ENCODE measurements around the gene TMEM258.
A peak's percentile ranks its signal among the peaks of the same experiment; 100 is the strongest.

Gene TMEM258

GRCh38 chr11:61775606-61776554 is 16.5 kb downstream of the TMEM258 start:
- H4K8ac ChIP-seq (ENCODE audit: low read length) = no peak overlapping the region
- WGBS = 91% methylated on average over 20 of the region's 20 CpGs
- H3K4me3 ChIP-seq (ENCODE audit: insufficient read depth in 1 of 2, low read depth in 1 of 2, low read length in 2 of 2) = no peak overlapping the region
- H3K4me1 ChIP-seq (ENCODE audit: control insufficient read depth, insufficient read depth, low read depth, low read length) = peaks cover 41% of the 10 kb centered on the region
- no peak overlapping the region for H2AK5ac ChIP-seq (ENCODE audit: low read length, severe bottlenecking)
- peaks cover 0 to 51% of the 10 kb centered on the region in 2 experiments for H3K27me3 ChIP-seq (ENCODE audit: control insufficient read depth in 1 of 2, insufficient read depth in 1 of 2, low read length in 2 of 2)
- H3K9me3 ChIP-seq (ENCODE audit: control insufficient read depth, low read length) = no peaks in the 10 kb centered on the region
- H2AFZ ChIP-seq (ENCODE audit: low read depth, low read length) = no peak overlapping the region
- H2BK5ac ChIP-seq (ENCODE audit: low read depth, low read length, poor library complexity, severe bottlenecking) = no peak overlapping the region
- no peak overlapping the region for H3K18ac ChIP-seq (ENCODE audit: low read depth in 1 of 2, low read length in 2 of 2)
- peak overlapping the region; percentile 92 for H2BK15ac ChIP-seq (ENCODE audit: low read depth, poor library complexity, severe bottlenecking)
- no peak overlapping the region for H3K23ac ChIP-seq (ENCODE audit: low read length in 2 of 2)
- no peak overlapping the region for H3K4me2 ChIP-seq (ENCODE audit: low read length, poor library complexity, severe bottlenecking)
- H3K79me1 ChIP-seq (replicated peaks; ENCODE audit: low read length, poor library complexity, severe bottlenecking) = peaks cover 8% of the 10 kb centered on the region
- peak overlapping the region in 1 of 2 experiments; percentile 63 for H3K14ac ChIP-seq (ENCODE audit: low read length in 2 of 2)
- no peak overlapping the region for H3K27ac ChIP-seq (ENCODE audit: low read length, poor library complexity, severe bottlenecking)
- H4K91ac ChIP-seq (ENCODE audit: low read length) = peak overlapping the region; percentile 43
- no peak for DNase-seq
- H3K36me3 ChIP-seq (ENCODE audit: control insufficient read depth in 1 of 2, insufficient read depth in 2 of 2, low read depth in 1 of 2, low read length in 2 of 2) = peaks cover 0 to 91% of the 10 kb centered on the region in 2 experiments
- H3K4ac ChIP-seq (ENCODE audit: low read depth in 1 of 2, low read length in 2 of 2) = no peak overlapping the region
- no peak overlapping the region for H2BK12ac ChIP-seq (ENCODE audit: low read length in 2 of 2)
- H2BK120ac ChIP-seq (ENCODE audit: low read depth, low read length) = no peak overlapping the region
- H3K9ac ChIP-seq (ENCODE audit: low read length) = no peak overlapping the region

GRCh38 chr11:61775106-61775505 is 17.3 kb downstream of the TMEM258 start:
- Histone ChIP-seq H3K18ac (ENCODE audit: low read depth in 1 of 2, low read length in 2 of 2) (no peak overlapping the region), H3K27ac (ENCODE audit: low read length, poor library complexity, severe bottlenecking) (no peak overlapping the region), H3K4me1 (ENCODE audit: control insufficient read depth, insufficient read depth, low read depth, low read length) (peaks cover 45% of the 10 kb centered on the region), H3K23ac (ENCODE audit: low read length in 2 of 2) (no peak overlapping the region), H2BK12ac (ENCODE audit: low read length in 2 of 2) (no peak overlapping the region), H3K4me2 (ENCODE audit: low read length, poor library complexity, severe bottlenecking) (no peak overlapping the region), H2BK5ac (ENCODE audit: low read depth, low read length, poor library complexity, severe bottlenecking) (no peak overlapping the region), H3K9me3 (ENCODE audit: control insufficient read depth, low read length) (no peaks in the 10 kb centered on the region), H3K4ac (ENCODE audit: low read depth in 1 of 2, low read length in 2 of 2) (no peak overlapping the region), H2BK15ac (ENCODE audit: low read depth, poor library complexity, severe bottlenecking) (no peak overlapping the region), H2AK5ac (ENCODE audit: low read length, severe bottlenecking) (no peak overlapping the region), H3K4me3 (ENCODE audit: insufficient read depth in 1 of 2, low read depth in 1 of 2, low read length in 2 of 2) (no peak overlapping the region), H3K79me1 (replicated peaks; ENCODE audit: low read length, poor library complexity, severe bottlenecking) (peaks cover 11% of the 10 kb centered on the region), H2AFZ (ENCODE audit: low read depth, low read length) (no peak overlapping the region), H3K14ac (ENCODE audit: low read length in 2 of 2) (no peak overlapping the region), H3K36me3 (ENCODE audit: control insufficient read depth in 1 of 2, insufficient read depth in 2 of 2, low read depth in 1 of 2, low read length in 2 of 2) (peaks cover 0 to 88% of the 10 kb centered on the region in 2 experiments), H2BK120ac (ENCODE audit: low read depth, low read length) (no peak overlapping the region), H4K8ac (ENCODE audit: low read length) (no peak overlapping the region), H3K27me3 (ENCODE audit: control insufficient read depth in 1 of 2, insufficient read depth in 1 of 2, low read length in 2 of 2) (peaks cover 0 to 55% of the 10 kb centered on the region in 2 experiments), H4K91ac (ENCODE audit: low read length) (no peak overlapping the region), H3K9ac (ENCODE audit: low read length) (no peak overlapping the region)
- DNase-seq = no peak
- WGBS = 94% methylated on average over 6 of the region's 6 CpGs

GRCh38 chr11:61774411-61774810 is 18.0 kb downstream of the TMEM258 start:
- Histone ChIP-seq H3K9me3 (ENCODE audit: control insufficient read depth, low read length) (no peaks in the 10 kb centered on the region), H2AK5ac (ENCODE audit: low read length, severe bottlenecking) (no peak overlapping the region), H4K8ac (ENCODE audit: low read length) (no peak overlapping the region), H3K9ac (ENCODE audit: low read length) (no peak overlapping the region), H3K4ac (ENCODE audit: low read depth in 1 of 2, low read length in 2 of 2) (no peak overlapping the region), H2AFZ (ENCODE audit: low read depth, low read length) (no peak overlapping the region), H2BK5ac (ENCODE audit: low read depth, low read length, poor library complexity, severe bottlenecking) (no peak overlapping the region), H2BK12ac (ENCODE audit: low read length in 2 of 2) (no peak overlapping the region), H3K36me3 (ENCODE audit: control insufficient read depth in 1 of 2, insufficient read depth in 2 of 2, low read depth in 1 of 2, low read length in 2 of 2) (peaks cover 0 to 81% of the 10 kb centered on the region in 2 experiments), H2BK120ac (ENCODE audit: low read depth, low read length) (no peak overlapping the region), H3K4me2 (ENCODE audit: low read length, poor library complexity, severe bottlenecking) (no peak overlapping the region), H4K91ac (ENCODE audit: low read length) (no peak overlapping the region), H3K4me1 (ENCODE audit: control insufficient read depth, insufficient read depth, low read depth, low read length) (peaks cover 50% of the 10 kb centered on the region), H3K23ac (ENCODE audit: low read length in 2 of 2) (no peak overlapping the region), H2BK15ac (ENCODE audit: low read depth, poor library complexity, severe bottlenecking) (no peak overlapping the region), H3K79me1 (replicated peaks; ENCODE audit: low read length, poor library complexity, severe bottlenecking) (peaks cover 13% of the 10 kb centered on the region), H3K4me3 (ENCODE audit: insufficient read depth in 1 of 2, low read depth in 1 of 2, low read length in 2 of 2) (no peak overlapping the region), H3K14ac (ENCODE audit: low read length in 2 of 2) (no peak overlapping the region), H3K27ac (ENCODE audit: low read length, poor library complexity, severe bottlenecking) (no peak overlapping the region), H3K27me3 (ENCODE audit: control insufficient read depth in 1 of 2, insufficient read depth in 1 of 2, low read length in 2 of 2) (peaks cover 0 to 55% of the 10 kb centered on the region in 2 experiments), H3K18ac (ENCODE audit: low read depth in 1 of 2, low read length in 2 of 2) (no peak overlapping the region)
- no peak for DNase-seq
- WGBS = 94% methylated on average over 10 of the region's 12 CpGs

DNA sequence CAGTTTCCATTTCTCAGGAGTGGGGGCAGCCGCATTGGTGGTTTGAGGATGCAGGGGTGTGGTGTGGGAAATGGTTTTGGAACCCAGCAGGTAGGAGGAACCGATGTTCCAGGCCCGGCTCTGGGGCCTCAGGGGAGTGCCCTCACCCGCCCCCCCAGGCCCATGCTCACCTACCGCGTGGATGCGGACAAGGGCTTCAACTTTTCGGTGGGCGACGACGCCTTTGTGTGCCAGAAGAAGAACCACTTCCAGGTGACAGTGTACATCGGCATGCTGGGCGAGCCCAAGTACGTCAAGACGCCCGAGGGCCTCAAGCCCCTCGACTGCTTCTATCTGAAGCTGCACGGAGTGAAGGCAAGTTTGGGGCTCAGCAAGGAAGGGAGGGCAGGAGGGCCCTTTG is 18.6 kb downstream of the TMEM258 start:
- H3K4me1 ChIP-seq (ENCODE audit: control insufficient read depth, insufficient read depth, low read depth, low read length) = peaks cover 56% of the 10 kb centered on the region
- H2AFZ ChIP-seq (ENCODE audit: low read depth, low read length) = no peak overlapping the region
- H3K27ac ChIP-seq (ENCODE audit: low read length, poor library complexity, severe bottlenecking) = no peak overlapping the region
- H2BK120ac ChIP-seq (ENCODE audit: low read depth, low read length) = no peak overlapping the region
- H4K91ac ChIP-seq (ENCODE audit: low read length) = peak overlapping the region; percentile 19
- WGBS = 89% methylated on average over 18 of the region's 18 CpGs
- no peak for DNase-seq
- no peak overlapping the region for H2BK5ac ChIP-seq (ENCODE audit: low read depth, low read length, poor library complexity, severe bottlenecking)
- no peak overlapping the region for H2BK12ac ChIP-seq (ENCODE audit: low read length in 2 of 2)
- no peak overlapping the region for H3K4me3 ChIP-seq (ENCODE audit: insufficient read depth in 1 of 2, low read depth in 1 of 2, low read length in 2 of 2)
- no peak overlapping the region for H4K8ac ChIP-seq (ENCODE audit: low read length)
- H3K79me1 ChIP-seq (replicated peaks; ENCODE audit: low read length, poor library complexity, severe bottlenecking) = peaks cover 18% of the 10 kb centered on the region
- H3K36me3 ChIP-seq (ENCODE audit: control insufficient read depth in 1 of 2, insufficient read depth in 2 of 2, low read depth in 1 of 2, low read length in 2 of 2) = peaks cover 0 to 75% of the 10 kb centered on the region in 2 experiments
- H2BK15ac ChIP-seq (ENCODE audit: low read depth, poor library complexity, severe bottlenecking) = no peak overlapping the region
- no peak overlapping the region for H3K18ac ChIP-seq (ENCODE audit: low read depth in 1 of 2, low read length in 2 of 2)
- H3K4ac ChIP-seq (ENCODE audit: low read depth in 1 of 2, low read length in 2 of 2) = no peak overlapping the region
- no peak overlapping the region for H3K9ac ChIP-seq (ENCODE audit: low read length)
- no peaks in the 10 kb centered on the region for H3K9me3 ChIP-seq (ENCODE audit: control insufficient read depth, low read length)
- peaks cover 0 to 49% of the 10 kb centered on the region in 2 experiments for H3K27me3 ChIP-seq (ENCODE audit: control insufficient read depth in 1 of 2, insufficient read depth in 1 of 2, low read length in 2 of 2)
- no peak overlapping the region for H3K23ac ChIP-seq (ENCODE audit: low read length in 2 of 2)
- no peak overlapping the region for H3K14ac ChIP-seq (ENCODE audit: low read length in 2 of 2)
- no peak overlapping the region for H3K4me2 ChIP-seq (ENCODE audit: low read length, poor library complexity, severe bottlenecking)
- H2AK5ac ChIP-seq (ENCODE audit: low read length, severe bottlenecking) = no peak overlapping the region
